Measurements from ENCODE around the gene SLC35G6.

DNA sequence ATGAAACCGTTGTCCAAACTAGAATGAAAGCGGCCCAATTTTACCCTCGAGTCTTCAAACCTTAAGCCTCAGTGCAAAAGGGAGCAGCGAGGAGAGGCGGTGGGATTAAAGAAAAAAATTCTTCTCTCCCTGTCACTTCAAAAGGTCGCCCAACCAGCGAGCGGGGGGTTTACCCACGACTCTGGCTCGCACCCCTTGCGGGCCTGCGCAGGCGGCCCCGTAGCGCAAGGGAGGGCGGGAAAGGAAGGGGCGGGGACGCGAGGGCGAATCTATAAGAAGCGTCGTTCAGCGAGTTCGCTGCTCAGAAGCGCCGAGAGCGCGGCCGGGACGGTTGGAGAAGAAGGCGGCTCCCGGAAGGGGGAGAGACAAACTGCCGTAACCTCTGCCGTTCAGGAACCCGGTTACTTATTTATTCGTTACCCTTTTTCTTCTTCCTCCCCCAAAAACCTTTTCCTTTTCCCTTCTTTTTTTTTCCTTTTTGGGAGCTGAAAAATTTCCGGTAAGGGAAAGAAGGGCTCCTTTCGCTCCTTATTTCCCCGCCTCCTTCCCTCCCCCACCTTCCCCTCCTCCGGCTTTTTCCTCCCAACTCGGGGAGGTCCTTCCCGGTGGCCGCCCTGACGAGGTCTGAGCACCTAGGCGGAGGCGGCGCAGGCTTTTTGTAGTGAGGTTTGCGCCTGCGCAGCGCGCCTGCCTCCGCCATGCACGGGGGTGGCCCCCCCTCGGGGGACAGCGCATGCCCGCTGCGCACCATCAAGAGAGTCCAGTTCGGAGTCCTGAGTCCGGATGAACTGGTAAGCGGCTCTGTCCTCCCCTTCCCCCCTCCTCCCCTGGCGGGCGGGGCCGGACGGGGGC, 3.0 kb downstream of the SLC35G6 start, which contains the start of gene POLR2A:
- TF ChIP-seq, protein P1, sequence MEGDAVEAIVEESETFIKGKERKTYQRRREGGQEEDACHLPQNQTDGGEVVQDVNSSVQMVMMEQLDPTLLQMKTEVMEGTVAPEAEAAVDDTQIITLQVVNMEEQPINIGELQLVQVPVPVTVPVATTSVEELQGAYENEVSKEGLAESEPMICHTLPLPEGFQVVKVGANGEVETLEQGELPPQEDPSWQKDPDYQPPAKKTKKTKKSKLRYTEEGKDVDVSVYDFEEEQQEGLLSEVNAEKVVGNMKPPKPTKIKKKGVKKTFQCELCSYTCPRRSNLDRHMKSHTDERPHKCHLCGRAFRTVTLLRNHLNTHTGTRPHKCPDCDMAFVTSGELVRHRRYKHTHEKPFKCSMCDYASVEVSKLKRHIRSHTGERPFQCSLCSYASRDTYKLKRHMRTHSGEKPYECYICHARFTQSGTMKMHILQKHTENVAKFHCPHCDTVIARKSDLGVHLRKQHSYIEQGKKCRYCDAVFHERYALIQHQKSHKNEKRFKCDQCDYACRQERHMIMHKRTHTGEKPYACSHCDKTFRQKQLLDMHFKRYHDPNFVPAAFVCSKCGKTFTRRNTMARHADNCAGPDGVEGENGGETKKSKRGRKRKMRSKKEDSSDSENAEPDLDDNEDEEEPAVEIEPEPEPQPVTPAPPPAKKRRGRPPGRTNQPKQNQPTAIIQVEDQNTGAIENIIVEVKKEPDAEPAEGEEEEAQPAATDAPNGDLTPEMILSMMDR (conservative IDR thresholded peaks at IDR 0.05; ENCODE audit: low read depth in 2 of 2), result no peak
- TF ChIP-seq, protein P2, sequence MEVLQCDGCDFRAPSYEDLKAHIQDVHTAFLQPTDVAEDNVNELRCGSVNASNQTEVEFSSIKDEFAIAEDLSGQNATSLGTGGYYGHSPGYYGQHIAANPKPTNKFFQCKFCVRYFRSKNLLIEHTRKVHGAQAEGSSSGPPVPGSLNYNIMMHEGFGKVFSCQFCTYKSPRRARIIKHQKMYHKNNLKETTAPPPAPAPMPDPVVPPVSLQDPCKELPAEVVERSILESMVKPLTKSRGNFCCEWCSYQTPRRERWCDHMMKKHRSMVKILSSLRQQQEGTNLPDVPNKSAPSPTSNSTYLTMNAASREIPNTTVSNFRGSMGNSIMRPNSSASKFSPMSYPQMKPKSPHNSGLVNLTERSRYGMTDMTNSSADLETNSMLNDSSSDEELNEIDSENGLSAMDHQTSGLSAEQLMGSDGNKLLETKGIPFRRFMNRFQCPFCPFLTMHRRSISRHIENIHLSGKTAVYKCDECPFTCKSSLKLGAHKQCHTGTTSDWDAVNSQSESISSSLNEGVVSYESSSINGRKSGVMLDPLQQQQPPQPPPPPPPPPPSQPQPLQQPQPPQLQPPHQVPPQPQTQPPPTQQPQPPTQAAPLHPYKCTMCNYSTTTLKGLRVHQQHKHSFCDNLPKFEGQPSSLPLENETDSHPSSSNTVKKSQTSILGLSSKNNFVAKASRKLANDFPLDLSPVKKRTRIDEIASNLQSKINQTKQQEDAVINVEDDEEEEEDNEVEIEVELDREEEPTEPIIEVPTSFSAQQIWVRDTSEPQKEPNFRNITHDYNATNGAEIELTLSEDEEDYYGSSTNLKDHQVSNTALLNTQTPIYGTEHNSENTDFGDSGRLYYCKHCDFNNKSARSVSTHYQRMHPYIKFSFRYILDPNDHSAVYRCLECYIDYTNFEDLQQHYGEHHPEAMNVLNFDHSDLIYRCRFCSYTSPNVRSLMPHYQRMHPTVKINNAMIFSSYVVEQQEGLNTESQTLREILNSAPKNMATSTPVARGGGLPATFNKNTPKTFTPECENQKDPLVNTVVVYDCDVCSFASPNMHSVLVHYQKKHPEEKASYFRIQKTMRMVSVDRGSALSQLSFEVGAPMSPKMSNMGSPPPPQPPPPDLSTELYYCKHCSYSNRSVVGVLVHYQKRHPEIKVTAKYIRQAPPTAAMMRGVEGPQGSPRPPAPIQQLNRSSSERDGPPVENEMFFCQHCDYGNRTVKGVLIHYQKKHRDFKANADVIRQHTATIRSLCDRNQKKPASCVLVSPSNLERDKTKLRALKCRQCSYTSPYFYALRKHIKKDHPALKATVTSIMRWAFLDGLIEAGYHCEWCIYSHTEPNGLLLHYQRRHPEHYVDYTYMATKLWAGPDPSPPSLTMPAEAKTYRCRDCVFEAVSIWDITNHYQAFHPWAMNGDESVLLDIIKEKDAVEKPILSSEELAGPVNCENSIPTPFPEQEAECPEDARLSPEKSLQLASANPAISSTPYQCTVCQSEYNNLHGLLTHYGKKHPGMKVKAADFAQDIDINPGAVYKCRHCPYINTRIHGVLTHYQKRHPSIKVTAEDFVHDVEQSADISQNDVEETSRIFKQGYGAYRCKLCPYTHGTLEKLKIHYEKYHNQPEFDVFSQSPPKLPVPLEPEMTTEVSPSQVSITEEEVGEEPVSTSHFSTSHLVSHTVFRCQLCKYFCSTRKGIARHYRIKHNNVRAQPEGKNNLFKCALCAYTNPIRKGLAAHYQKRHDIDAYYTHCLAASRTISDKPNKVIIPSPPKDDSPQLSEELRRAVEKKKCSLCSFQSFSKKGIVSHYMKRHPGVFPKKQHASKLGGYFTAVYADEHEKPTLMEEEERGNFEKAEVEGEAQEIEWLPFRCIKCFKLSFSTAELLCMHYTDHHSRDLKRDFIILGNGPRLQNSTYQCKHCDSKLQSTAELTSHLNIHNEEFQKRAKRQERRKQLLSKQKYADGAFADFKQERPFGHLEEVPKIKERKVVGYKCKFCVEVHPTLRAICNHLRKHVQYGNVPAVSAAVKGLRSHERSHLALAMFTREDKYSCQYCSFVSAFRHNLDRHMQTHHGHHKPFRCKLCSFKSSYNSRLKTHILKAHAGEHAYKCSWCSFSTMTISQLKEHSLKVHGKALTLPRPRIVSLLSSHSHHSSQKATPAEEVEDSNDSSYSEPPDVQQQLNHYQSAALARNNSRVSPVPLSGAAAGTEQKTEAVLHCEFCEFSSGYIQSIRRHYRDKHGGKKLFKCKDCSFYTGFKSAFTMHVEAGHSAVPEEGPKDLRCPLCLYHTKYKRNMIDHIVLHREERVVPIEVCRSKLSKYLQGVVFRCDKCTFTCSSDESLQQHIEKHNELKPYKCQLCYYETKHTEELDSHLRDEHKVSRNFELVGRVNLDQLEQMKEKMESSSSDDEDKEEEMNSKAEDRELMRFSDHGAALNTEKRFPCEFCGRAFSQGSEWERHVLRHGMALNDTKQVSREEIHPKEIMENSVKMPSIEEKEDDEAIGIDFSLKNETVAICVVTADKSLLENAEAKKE (CRISPR knock-in tag; IDR thresholded peaks at IDR 0.05), result no peak
- no peak for TF ChIP-seq EZH2phosphoT487 (IDR thresholded peaks at IDR 0.05; ENCODE audit: unreplicated experiment)
- no peak for TF ChIP-seq EZH2 (IDR thresholded peaks at IDR 0.05; ENCODE audit: low read depth, unreplicated experiment)
- peak; percentile 99 for TF ChIP-seq POLR2AphosphoS5 (IDR thresholded peaks at IDR 0.05; ENCODE audit: low read depth)
- peak; percentile 71 for TF ChIP-seq CREB1 (CRISPR knock-in tag; IDR thresholded peaks at IDR 0.05; ENCODE audit: low read depth)
- TF ChIP-seq, protein P3, sequence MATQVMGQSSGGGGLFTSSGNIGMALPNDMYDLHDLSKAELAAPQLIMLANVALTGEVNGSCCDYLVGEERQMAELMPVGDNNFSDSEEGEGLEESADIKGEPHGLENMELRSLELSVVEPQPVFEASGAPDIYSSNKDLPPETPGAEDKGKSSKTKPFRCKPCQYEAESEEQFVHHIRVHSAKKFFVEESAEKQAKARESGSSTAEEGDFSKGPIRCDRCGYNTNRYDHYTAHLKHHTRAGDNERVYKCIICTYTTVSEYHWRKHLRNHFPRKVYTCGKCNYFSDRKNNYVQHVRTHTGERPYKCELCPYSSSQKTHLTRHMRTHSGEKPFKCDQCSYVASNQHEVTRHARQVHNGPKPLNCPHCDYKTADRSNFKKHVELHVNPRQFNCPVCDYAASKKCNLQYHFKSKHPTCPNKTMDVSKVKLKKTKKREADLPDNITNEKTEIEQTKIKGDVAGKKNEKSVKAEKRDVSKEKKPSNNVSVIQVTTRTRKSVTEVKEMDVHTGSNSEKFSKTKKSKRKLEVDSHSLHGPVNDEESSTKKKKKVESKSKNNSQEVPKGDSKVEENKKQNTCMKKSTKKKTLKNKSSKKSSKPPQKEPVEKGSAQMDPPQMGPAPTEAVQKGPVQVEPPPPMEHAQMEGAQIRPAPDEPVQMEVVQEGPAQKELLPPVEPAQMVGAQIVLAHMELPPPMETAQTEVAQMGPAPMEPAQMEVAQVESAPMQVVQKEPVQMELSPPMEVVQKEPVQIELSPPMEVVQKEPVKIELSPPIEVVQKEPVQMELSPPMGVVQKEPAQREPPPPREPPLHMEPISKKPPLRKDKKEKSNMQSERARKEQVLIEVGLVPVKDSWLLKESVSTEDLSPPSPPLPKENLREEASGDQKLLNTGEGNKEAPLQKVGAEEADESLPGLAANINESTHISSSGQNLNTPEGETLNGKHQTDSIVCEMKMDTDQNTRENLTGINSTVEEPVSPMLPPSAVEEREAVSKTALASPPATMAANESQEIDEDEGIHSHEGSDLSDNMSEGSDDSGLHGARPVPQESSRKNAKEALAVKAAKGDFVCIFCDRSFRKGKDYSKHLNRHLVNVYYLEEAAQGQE (IDR thresholded peaks at IDR 0.05; ENCODE audit: unreplicated experiment), result peak; percentile 31
- no peak for TF ChIP-seq JUNB (IDR thresholded peaks at IDR 0.05; ENCODE audit: unreplicated experiment)

Measured in GM23338 (cell line).